Omental fat pad (tissue), 4 donors: ENCODE results near the gene DUSP2. TPM values are rescaled to one million over a fixed set of nuclear protein-coding genes. Genes with fewer than 3 reads are reported as not detected.

Source experiments
- ATAC-seq: fragments of 150-250 bp; one replicate; pipeline ENCODE4 v1.9.1; 2016; ENCODE audit warnings: mild to moderate bottlenecking, moderate library complexity; ENCODE audit not compliant: low FRiP score
- DNase-seq: peaks from one replicate; pipeline ENCODE4 v3.0.0-alpha.2; 2019; ENCODE audit warnings: low spot score
- total RNA-seq, 4 donors: library from RNA; depleted of rRNA; stranded (reverse); fragments of >200 nt; gene quantifications; one replicate each; pipeline ENCODE4 v1.1.0, GENCODE V29; 2016
- TF ChIP-seq, protein P1 (sequence below), 3 donors: fragments of 450-650 bp; IDR thresholded peaks; one replicate each; pipeline ENCODE4 v1.5.1; 2016 to 2017; ENCODE audit warnings: antibody characterized with exemption in 3 of 3, mild to moderate bottlenecking in 3 of 3, moderate library complexity in 2 of 3

The DUSP2 gene
- total RNA-seq, 4 donors from 2014 or later: 8.5 to 199 (median 18.8) TPM

GRCh38 chr2:96120091-96120720 is 25.0 kb downstream of the DUSP2 start:
- DNase-seq (no peak), ATAC-seq (no peak)
- TF ChIP-seq, protein P1, sequence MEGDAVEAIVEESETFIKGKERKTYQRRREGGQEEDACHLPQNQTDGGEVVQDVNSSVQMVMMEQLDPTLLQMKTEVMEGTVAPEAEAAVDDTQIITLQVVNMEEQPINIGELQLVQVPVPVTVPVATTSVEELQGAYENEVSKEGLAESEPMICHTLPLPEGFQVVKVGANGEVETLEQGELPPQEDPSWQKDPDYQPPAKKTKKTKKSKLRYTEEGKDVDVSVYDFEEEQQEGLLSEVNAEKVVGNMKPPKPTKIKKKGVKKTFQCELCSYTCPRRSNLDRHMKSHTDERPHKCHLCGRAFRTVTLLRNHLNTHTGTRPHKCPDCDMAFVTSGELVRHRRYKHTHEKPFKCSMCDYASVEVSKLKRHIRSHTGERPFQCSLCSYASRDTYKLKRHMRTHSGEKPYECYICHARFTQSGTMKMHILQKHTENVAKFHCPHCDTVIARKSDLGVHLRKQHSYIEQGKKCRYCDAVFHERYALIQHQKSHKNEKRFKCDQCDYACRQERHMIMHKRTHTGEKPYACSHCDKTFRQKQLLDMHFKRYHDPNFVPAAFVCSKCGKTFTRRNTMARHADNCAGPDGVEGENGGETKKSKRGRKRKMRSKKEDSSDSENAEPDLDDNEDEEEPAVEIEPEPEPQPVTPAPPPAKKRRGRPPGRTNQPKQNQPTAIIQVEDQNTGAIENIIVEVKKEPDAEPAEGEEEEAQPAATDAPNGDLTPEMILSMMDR (IDR thresholded peaks at IDR 0.05): no peak

- ATAC-seq (no peak), DNase-seq (no peak)
- TF ChIP-seq, protein P1 (IDR thresholded peaks at IDR 0.05): no peak
These were observed 25.9 kb downstream of the DUSP2 start for GRCh38 chr2:96119389-96119751.

DNA sequence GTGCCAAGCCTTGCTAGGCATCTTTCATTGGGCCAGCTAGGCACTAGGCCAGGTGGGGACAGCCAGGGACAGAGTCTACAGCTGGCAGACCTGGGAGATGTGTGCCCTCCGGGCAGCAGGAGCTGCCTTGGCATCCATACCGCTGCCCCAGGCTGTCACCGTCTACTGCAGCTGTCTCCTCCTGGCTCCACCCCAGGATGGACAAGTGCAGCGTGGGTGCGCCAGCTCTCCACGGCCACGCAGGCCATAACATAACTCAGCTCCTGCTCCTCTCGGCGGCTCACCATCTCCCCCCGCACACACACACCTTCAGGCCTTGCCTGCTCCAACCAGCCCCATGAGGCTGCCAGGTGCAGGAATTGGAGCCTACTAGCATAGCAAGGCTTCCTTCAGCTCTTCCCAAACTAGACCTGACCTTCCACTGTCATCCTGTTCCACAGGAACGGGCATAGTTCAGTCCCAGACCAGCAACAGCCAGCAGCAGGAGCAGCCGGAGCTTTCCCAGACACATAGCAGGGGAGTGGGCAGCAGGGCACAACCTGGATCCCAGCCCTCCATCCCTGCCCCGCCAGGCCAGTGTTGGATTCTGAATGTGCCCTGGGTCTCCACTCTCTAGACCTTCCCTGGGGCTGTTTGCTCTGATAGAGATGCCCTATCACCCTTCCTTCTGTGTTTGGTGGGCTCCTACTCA is 26.4 kb downstream of the DUSP2 start:
- no peak for DNase-seq
- ATAC-seq: no peak
- TF ChIP-seq, protein P1 (IDR thresholded peaks at IDR 0.05): no peak

DNA sequence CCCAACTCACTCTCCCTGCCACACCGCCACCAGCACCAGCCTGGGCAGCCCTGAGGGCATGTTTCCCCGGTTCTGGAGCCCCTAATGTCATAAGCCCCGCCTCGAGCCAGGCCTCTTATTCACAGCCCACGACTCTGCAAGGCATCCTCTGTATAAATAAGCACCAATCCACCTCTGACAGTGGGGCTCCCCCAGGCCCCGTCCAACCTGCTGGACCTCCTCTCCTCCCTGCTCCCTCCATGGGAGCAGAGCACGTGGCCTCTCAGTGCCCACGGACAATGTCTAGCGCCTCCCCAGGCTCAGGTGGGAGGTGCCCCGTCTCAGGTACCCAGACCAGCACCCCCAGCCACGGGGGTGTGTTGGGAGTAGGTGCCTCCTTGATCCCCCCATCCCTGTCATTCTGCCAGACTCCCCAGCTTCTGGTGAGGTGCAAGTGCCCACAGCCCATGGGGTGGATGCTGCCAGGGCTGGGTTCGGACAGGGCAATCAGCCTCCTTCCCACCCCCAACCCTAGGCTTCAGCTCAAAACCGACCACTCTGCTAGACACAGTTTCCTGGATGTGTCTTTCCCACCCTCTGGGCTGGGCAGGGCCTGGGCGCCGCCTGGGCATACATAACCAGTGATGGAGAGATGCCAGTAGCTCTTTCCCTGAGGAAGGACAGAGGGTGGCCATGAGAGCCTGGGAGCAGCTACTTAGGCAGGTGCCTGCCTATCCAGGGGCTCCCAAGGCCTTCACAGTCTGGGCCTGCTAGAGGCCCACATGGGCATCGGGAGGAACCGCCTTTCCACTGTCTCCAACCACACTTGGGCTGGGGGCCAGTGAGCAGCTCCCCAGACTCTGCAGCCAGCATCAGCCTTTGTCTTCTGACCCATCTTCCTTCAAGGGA is 27.3 kb downstream of the DUSP2 start:
- DNase-seq (no peak), ATAC-seq (no peak)
- TF ChIP-seq, protein P1 (IDR thresholded peaks at IDR 0.05): no peak

- DNase-seq (no peak), ATAC-seq (peak; percentile 67)
- TF ChIP-seq, protein P1 (IDR thresholded peaks at IDR 0.05): peak in 2 of 3 donors; percentile 76 to 77
These were observed 28.2 kb downstream of the DUSP2 start for GRCh38 chr2:96116879-96117533.

GRCh38 chr2:96116424-96116878 is 28.8 kb downstream of the DUSP2 start, which contains the start of gene ADRA2B:
TSS of gene ADRA2B (minus strand) at chr2:96116571. CDS start at chr2:96116149, 422 bp downstream.
- ATAC-seq (peak; percentile 51), DNase-seq (no peak)
- TF ChIP-seq, protein P1 (IDR thresholded peaks at IDR 0.05): no peak
